Vagina (tissue), 2 donors: ENCODE results near the gene AZGP1. TPM values are rescaled to one million over a fixed set of nuclear protein-coding genes. Genes with fewer than 3 reads are reported as not detected.
A peak's percentile ranks its signal among the peaks of the same experiment; 100 is the strongest.
"Not testable (repeated sequence)": the region's sequence is repeated elsewhere in the genome, so short reads cannot be mapped to it uniquely, and the experiment has no call there.

Source experiments
- DNase-seq, 2 donors: peaks; one replicate each; pipeline ENCODE4 v3.0.0-alpha.2; 2017; ENCODE audit errors: extremely low spot score in 2 of 2
- H3K27ac ChIP-seq: fragments of 200-600 bp; sonication (generic); one replicate; pipeline ENCODE4 v1.5.1; 2019
- H3K27me3 ChIP-seq: fragments of 200-600 bp; sonication (generic); one replicate; pipeline ENCODE4 v1.5.1; 2019
- H3K36me3 ChIP-seq, 2 donors: fragments of 200-600 bp; sonication (generic); one replicate each; pipeline ENCODE4 v1.5.1; 2017 to 2019
- H3K4me1 ChIP-seq: fragments of 200-600 bp; sonication (generic); one replicate; pipeline ENCODE4 v1.5.1; 2019
- H3K4me3 ChIP-seq, 2 donors: fragments of 200-600 bp; sonication (generic); 1 replicate in 1 of 2; 2 replicates in 1 of 2; pipeline ENCODE4 v1.5.1; 2016 to 2019
- H3K9me3 ChIP-seq: fragments of 200-600 bp; sonication (generic); one replicate; pipeline ENCODE4 v1.5.1; 2019
- POLR2A ChIP-seq, 2 donors: fragments of 450-650 bp; IDR thresholded peaks; one replicate each; pipeline ENCODE4 v1.6.1; 2017; ENCODE audit warnings: antibody characterized with exemption in 2 of 2, mild to moderate bottlenecking in 2 of 2, moderate library complexity in 2 of 2
- POLR2AphosphoS5 ChIP-seq, 2 donors: sonication (generic); formaldehyde crosslinking; IDR thresholded peaks; one replicate each; pipeline ENCODE4 v1.9.0; 2017; ENCODE audit warnings: antibody characterized with exemption in 2 of 2, mild to moderate bottlenecking in 2 of 2, low read depth in 1 of 2; ENCODE audit not compliant: insufficient read depth in 1 of 2
- intact Hi-C: fragments of 100-400 bp; cut with DNase I; formaldehyde crosslinking; loops from one replicate; pipeline ENCODE4 v1.15.1; 2023
- total RNA-seq: library from RNA; depleted of rRNA; stranded (reverse); fragments of >200 nt; gene quantifications from one replicate; pipeline ENCODE4 v1.2.3, GENCODE V29; 2016
- TF ChIP-seq, protein P1 (sequence below), 3 experiments: fragments of 450-650 bp in 2 of 3; fragments of 200-600 bp in 1 of 3; sonication (generic) in 1 of 3; IDR thresholded peaks; one replicate each; pipeline ENCODE4 v1.5.1; 2017 to 2019; ENCODE audit warnings: antibody characterized with exemption in 3 of 3, mild to moderate bottlenecking in 2 of 3, moderate library complexity in 2 of 3

AZGP1 gene
- total RNA-seq, 1 donor from 2014 or later, result 2.7 TPM

DNA sequence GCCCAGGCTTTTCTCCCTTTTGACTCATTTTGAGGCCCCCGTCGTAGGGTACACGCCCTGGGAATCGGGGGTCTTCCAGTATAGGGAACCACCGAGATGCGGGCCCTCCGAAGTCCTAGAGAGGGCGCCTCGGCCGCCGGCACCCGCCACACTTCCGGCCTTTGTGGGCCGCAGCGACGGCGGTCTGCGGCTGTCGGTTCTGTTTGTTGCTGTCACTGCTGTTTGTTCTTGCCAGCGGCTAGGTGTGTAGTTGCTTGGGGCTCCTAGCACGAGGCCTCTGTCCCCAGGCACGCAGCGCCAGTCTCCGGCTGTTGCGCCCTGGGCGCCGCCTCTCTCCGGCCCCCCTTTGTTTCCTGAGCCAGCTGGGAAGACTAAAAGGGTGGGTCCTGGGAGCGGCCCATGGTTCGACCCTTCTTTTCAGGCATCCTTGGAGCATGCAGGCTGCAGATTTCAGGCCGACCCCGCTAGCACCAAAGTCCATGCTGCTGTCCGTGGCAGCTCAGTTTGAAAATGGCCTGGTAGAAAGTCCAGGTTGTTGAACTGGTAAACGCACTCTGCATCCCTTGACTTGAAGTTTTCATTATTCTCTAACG, 21.8 kb upstream of the AZGP1 start:
- TF ChIP-seq POLR2A (IDR thresholded peaks at IDR 0.05), result no peak
- TF ChIP-seq POLR2AphosphoS5 (IDR thresholded peaks at IDR 0.05; ENCODE audit: insufficient read depth in 1 of 2, low read depth in 1 of 2), result peak in 1 of 2 donors; percentile 63
- TF ChIP-seq, protein P1, sequence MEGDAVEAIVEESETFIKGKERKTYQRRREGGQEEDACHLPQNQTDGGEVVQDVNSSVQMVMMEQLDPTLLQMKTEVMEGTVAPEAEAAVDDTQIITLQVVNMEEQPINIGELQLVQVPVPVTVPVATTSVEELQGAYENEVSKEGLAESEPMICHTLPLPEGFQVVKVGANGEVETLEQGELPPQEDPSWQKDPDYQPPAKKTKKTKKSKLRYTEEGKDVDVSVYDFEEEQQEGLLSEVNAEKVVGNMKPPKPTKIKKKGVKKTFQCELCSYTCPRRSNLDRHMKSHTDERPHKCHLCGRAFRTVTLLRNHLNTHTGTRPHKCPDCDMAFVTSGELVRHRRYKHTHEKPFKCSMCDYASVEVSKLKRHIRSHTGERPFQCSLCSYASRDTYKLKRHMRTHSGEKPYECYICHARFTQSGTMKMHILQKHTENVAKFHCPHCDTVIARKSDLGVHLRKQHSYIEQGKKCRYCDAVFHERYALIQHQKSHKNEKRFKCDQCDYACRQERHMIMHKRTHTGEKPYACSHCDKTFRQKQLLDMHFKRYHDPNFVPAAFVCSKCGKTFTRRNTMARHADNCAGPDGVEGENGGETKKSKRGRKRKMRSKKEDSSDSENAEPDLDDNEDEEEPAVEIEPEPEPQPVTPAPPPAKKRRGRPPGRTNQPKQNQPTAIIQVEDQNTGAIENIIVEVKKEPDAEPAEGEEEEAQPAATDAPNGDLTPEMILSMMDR (IDR thresholded peaks at IDR 0.05), result no peak
- Histone ChIP-seq H3K4me3 (peak overlapping the region; percentile 49 to 53), H3K27me3 (no peaks in the 10 kb centered on the region), H3K36me3 (no peaks in the 10 kb centered on the region), H3K4me1 (peaks cover 20% of the 10 kb centered on the region), H3K27ac (peak overlapping the region; percentile 72), H3K9me3 (no peaks in the 10 kb centered on the region)
- intact Hi-C loops, result no loop called here
- no peak for DNase-seq

DNA sequence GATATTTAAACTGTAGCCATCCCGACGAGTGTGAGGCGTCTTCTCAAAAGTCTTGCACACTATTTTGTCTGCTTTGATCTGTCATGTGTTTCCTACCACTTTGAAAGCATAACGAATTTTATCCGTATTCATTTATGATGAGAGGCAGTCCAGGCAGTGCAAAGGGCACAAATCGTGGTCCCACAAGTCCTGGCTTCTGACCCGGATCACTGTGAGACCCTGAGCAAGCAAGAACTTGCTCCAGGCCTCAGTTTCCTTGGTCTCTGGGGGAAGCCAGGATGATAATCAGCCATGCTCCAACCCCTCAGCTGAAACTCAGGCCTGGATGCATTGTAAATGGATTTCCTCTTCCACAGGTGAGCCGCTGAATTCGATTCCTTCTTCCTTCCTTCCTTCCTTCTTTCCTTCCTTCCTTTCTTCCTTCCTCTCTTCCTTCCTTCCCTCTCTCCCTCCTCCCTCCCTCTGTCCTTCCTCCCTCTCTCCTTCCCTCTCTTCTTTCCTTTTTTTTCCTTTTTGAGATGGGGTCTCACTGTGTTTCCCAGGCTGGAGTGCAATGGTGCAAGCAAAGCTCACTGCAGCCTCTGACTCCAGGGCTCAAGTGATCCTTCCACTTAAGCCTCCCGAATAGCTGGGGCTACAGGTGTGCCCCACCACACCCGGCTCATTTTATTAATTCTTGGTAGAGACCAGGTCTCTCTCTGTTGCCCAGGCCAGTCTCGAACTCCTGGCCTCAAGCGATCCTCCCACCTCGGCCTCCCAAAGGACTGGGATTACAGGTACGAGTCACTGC, 21.1 kb upstream of the AZGP1 start:
- DNase-seq, result no peak
- H3K4me1 ChIP-seq, result peaks cover 20% of the 10 kb centered on the region
- no peak for TF ChIP-seq POLR2A (IDR thresholded peaks at IDR 0.05)
- TF ChIP-seq, protein P1 (IDR thresholded peaks at IDR 0.05), result no peak
- no peak for TF ChIP-seq POLR2AphosphoS5 (IDR thresholded peaks at IDR 0.05; ENCODE audit: insufficient read depth in 1 of 2, low read depth in 1 of 2)
- H3K4me3 ChIP-seq, result peak overlapping the region; percentile 49 to 53
- no peaks in the 10 kb centered on the region for H3K9me3 ChIP-seq
- H3K36me3 ChIP-seq, result no peaks in the 10 kb centered on the region
- no peaks in the 10 kb centered on the region for H3K27me3 ChIP-seq
- intact Hi-C loops, result no loop called here
- peak overlapping the region; percentile 72 for H3K27ac ChIP-seq

DNA sequence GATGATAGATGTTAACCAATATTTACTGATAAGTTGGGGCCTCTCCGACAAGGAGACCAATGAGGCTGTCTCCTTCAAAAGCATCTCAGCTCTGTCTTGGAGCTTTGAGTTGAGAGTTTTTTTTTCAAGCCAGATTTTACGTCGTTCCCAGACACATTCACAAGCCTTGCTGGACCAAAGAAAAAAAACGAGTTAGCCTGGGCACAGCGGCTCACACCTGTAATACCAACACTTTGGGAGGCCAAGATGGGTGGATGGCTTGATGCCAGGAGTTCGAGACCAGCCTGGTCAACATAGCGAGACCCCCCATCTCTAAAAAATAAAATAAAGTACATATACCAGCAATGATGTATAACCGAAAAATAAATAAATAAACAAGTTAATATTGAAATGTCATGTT, 19.0 kb upstream of the AZGP1 start:
- Histone ChIP-seq H3K4me1 (peaks cover 31% of the 10 kb centered on the region), H3K27me3 (no peaks in the 10 kb centered on the region), H3K27ac (no peak overlapping the region), H3K4me3 (no peak overlapping the region), H3K9me3 (no peaks in the 10 kb centered on the region), H3K36me3 (no peaks in the 10 kb centered on the region)
- no peak for DNase-seq
- TF ChIP-seq, protein P1 (IDR thresholded peaks at IDR 0.05), result no peak
- TF ChIP-seq POLR2AphosphoS5 (IDR thresholded peaks at IDR 0.05; ENCODE audit: insufficient read depth in 1 of 2, low read depth in 1 of 2), result no peak
- TF ChIP-seq POLR2A (IDR thresholded peaks at IDR 0.05), result no peak
- intact Hi-C loops, result loop anchor here (5.0 kb wide), 1 partner anchor 87 kb away; the partner anchor contains the start of gene ZNF3

DNA sequence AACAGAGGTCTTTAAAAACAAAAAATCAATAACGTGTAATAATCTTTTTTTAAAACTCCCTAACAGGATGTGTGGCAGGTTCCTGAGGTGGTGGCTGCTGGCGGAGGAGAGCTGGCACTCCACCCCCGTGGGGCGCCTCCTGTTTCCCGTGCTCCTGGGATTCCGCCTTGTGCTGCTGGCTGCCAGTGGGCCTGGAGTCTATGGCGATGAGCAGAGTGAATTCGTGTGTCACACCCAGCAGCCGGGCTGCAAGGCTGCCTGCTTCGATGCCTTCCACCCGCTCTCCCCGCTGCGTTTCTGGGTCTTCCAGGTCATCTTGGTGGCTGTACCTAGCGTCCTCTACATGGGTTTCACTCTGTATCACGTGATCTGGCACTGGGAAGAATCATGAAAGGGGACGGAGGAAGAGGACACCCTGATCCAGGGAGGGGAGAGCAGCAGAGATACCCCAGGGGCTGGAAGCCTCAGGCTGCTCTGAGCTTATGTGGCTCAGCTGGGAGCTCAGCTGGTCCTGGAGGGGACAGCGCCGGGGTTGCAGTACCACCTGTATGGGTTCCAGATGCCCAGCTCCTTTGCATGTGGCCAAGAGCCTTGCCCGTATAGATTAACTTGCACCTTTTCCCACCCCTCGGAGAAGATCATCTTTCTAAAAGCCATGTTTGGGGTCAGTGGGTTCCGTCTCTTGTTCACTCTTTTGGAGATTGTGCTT, 16.7 kb upstream of the AZGP1 start:
- Histone ChIP-seq H3K27ac (no peak overlapping the region), H3K36me3 (no peaks in the 10 kb centered on the region), H3K4me3 (no peak overlapping the region), H3K9me3 (no peaks in the 10 kb centered on the region), H3K4me1 (peaks cover 25% of the 10 kb centered on the region), H3K27me3 (no peaks in the 10 kb centered on the region)
- TF ChIP-seq, protein P1 (IDR thresholded peaks at IDR 0.05), result no peak
- TF ChIP-seq POLR2AphosphoS5 (IDR thresholded peaks at IDR 0.05; ENCODE audit: insufficient read depth in 1 of 2, low read depth in 1 of 2) (no peak), POLR2A (IDR thresholded peaks at IDR 0.05) (no peak)
- intact Hi-C loops, result loop anchor here (5.0 kb wide), 1 partner anchor 90 kb away; the partner anchor contains the start of gene ZNF3
- no peak for DNase-seq

DNA sequence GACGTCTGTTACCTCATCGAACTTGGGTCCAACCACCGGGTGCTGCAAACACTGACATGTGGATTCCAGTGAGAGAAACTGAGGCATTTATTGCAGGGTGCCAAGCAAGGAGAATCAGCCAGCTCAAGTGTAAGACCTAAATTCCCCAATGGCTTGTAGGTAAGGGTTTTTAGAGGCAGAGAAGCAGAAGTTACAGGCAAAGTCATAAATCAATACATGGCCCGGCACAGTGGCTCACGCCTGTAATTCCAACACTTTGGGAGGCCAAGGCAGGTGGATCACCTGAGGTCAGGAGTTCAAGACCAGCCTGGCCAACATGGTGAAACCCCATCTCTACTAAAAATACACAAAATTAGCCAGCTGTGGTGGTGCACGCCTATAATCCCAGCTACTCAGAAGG, 15.7 kb upstream of the AZGP1 start:
- not testable (repeated sequence) for DNase-seq, H3K9me3 ChIP-seq, H3K4me3 ChIP-seq, H3K27me3 ChIP-seq, H3K27ac ChIP-seq, H3K36me3 ChIP-seq
- intact Hi-C loops, result loop anchor here (5.0 kb wide), 1 partner anchor 91 kb away; the partner anchor contains the start of gene ZNF3
- H3K4me1 ChIP-seq, result peaks cover 21% of the 10 kb centered on the region
